Testis (tissue), 3 donors: ENCODE measurements around the gene MAGEB3. TPM values are rescaled to one million over a fixed set of nuclear protein-coding genes. Genes with fewer than 3 reads are reported as not detected.

Source experiments
- DNase-seq: peaks from one replicate; pipeline ENCODE4 v3.0.0-alpha.2; 2019
- H3K27ac ChIP-seq, 2 donors: fragments of 200-600 bp; sonication (generic); one replicate each; pipeline ENCODE4 v1.5.1; 2019
- H3K27me3 ChIP-seq: fragments of 200-600 bp; sonication (generic); one replicate; pipeline ENCODE4 v1.5.1; 2019
- H3K36me3 ChIP-seq: fragments of 200-600 bp; sonication (generic); one replicate; pipeline ENCODE4 v1.5.1; 2017; ENCODE audit warnings: low read depth; ENCODE audit errors: missing control alignments
- H3K4me1 ChIP-seq: fragments of 200-600 bp; sonication (generic); one replicate; pipeline ENCODE4 v1.5.1; 2019
- H3K4me3 ChIP-seq, 2 donors: fragments of 200-600 bp; sonication (generic); one replicate each; pipeline ENCODE4 v1.5.1; 2017 to 2019
- H3K9me3 ChIP-seq: fragments of 200-600 bp; sonication (generic); one replicate; pipeline ENCODE4 v1.5.1; 2017
- POLR2A ChIP-seq: fragments of 450-650 bp; IDR thresholded peaks from one replicate; pipeline ENCODE4 v1.6.1; 2017; ENCODE audit warnings: antibody characterized with exemption, mild to moderate bottlenecking, moderate library complexity
- WGBS, 2 donors: methylation state at CpG; one replicate each; pipeline ENCODE4 v1.1.5; 2018; 5-methylcytosine and 5-hydroxymethylcytosine counted together
- intact Hi-C: fragments of 100-400 bp; cut with DNase I; formaldehyde crosslinking; loops from one replicate; pipeline ENCODE4 v1.15.1; 2023; ENCODE audit warnings: low total_unique reads
- polyA plus RNA-seq: library from polyadenylated mRNA; stranded (reverse); fragments of 350-450 nt; fragmentation: Illumina TruSeq; extraction: RNeasy Lipid Tissue Mini Kit (QIAGEN cat#74804); gene quantifications from one replicate; pipeline ENCODE4 v1.2.3, GENCODE V29; 2014; ENCODE audit warnings: low read depth, low replicate concordance; ENCODE audit not compliant: insufficient read depth
- total RNA-seq, 2 donors: library from RNA; depleted of rRNA; stranded (reverse); fragments of >200 nt; gene quantifications; one replicate each; pipeline ENCODE4 v1.2.3, GENCODE V29; 2016
- TF ChIP-seq, protein P1 (sequence below), 3 experiments: fragments of 450-650 bp in 2 of 3; fragments of 200-600 bp in 1 of 3; sonication (generic) in 1 of 3; IDR thresholded peaks; one replicate each; pipeline ENCODE4 v1.5.1; 2016 to 2019; ENCODE audit warnings: antibody characterized with exemption in 3 of 3, mild to moderate bottlenecking in 2 of 3, moderate library complexity in 1 of 3

MAGEB3 gene
- total and polyA plus RNA-seq, 3 donors from 2014 or later, result 8.8 to 10.8 (median 10.4) TPM

DNA sequence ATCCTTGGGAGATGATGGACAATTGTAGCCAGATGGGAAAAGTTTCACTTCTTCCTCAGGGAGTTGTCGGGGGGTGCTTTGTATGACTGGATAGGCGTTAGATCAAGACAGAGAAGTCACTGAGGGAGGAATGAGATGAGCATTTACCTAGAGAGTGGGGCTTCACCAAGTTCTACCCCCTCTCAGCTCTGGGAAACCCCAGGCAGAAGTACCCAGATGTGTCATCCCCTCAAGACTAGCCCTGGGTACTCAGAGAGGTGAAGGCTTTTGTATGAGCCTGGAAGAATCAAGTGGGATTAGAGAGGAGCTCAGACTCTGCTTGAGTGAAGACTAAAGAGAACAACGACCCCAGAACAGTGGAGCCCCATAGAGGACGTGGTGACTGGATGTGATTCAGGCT is 18.4 kb downstream of the MAGEB3 start:
- peaks cover 7% of the 10 kb centered on the region for H3K4me1 ChIP-seq
- H3K36me3 ChIP-seq, result no peaks in the 10 kb centered on the region
- no peaks in the 10 kb centered on the region for H3K9me3 ChIP-seq
- WGBS, 2 donors, result 71 to 86% methylated on average over 4 of the region's 4 CpGs
- intact Hi-C loops, result no loop called here
- no peak overlapping the region for H3K27ac ChIP-seq
- no peak for DNase-seq
- H3K4me3 ChIP-seq, result no peak overlapping the region
- H3K27me3 ChIP-seq, result no peaks in the 10 kb centered on the region
- TF ChIP-seq, protein P1, sequence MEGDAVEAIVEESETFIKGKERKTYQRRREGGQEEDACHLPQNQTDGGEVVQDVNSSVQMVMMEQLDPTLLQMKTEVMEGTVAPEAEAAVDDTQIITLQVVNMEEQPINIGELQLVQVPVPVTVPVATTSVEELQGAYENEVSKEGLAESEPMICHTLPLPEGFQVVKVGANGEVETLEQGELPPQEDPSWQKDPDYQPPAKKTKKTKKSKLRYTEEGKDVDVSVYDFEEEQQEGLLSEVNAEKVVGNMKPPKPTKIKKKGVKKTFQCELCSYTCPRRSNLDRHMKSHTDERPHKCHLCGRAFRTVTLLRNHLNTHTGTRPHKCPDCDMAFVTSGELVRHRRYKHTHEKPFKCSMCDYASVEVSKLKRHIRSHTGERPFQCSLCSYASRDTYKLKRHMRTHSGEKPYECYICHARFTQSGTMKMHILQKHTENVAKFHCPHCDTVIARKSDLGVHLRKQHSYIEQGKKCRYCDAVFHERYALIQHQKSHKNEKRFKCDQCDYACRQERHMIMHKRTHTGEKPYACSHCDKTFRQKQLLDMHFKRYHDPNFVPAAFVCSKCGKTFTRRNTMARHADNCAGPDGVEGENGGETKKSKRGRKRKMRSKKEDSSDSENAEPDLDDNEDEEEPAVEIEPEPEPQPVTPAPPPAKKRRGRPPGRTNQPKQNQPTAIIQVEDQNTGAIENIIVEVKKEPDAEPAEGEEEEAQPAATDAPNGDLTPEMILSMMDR (IDR thresholded peaks at IDR 0.05), result no peak
- no peak for TF ChIP-seq POLR2A

GRCh38 chrX:30253257-30253656 is 22.8 kb downstream of the MAGEB3 start:
- H3K9me3 ChIP-seq, result no peaks in the 10 kb centered on the region
- WGBS, 2 donors, result 38 to 40% methylated on average over 1 of the region's 1 CpG
- no peaks in the 10 kb centered on the region for H3K36me3 ChIP-seq
- no peak overlapping the region for H3K4me3 ChIP-seq
- TF ChIP-seq POLR2A, result no peak
- TF ChIP-seq, protein P1 (IDR thresholded peaks at IDR 0.05), result no peak
- DNase-seq, result no peak
- peak overlapping the region; percentile 41 to 55 for H3K27ac ChIP-seq
- H3K27me3 ChIP-seq, result no peaks in the 10 kb centered on the region
- H3K4me1 ChIP-seq, result peaks cover 7% of the 10 kb centered on the region
- intact Hi-C loops, result no loop called here

GRCh38 chrX:30259927-30260326 is 29.5 kb downstream of the MAGEB3 start:
- Histone ChIP-seq H3K4me1 (no peaks in the 10 kb centered on the region), H3K4me3 (no peak overlapping the region), H3K9me3 (no peaks in the 10 kb centered on the region), H3K27ac (no peak overlapping the region), H3K27me3 (no peaks in the 10 kb centered on the region), H3K36me3 (no peaks in the 10 kb centered on the region)
- no peak for DNase-seq
- TF ChIP-seq, protein P1 (IDR thresholded peaks at IDR 0.05), result no peak
- intact Hi-C loops, result no loop called here
- WGBS, 2 donors, result 100% methylated on average over 2 of the region's 2 CpGs

DNA sequence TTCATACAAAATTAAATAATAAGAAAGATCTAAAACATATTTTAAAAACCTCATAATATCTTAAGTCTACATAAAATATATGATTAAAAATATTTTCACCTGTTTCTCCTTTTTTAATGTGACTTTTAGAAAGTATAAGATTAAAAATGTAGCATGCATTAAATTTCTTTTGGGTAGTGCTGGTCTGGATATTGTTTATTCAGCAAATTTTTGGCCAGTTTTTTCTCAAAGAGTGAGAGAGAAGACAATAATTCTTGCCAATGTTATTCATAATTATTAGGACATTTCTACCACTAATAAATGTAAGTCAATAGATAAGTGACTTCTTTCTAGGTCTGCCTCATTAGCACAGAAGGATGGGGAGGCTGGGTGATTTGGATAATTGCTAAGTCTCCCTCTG is 30.6 kb downstream of the MAGEB3 start:
- H3K27me3 ChIP-seq, result no peaks in the 10 kb centered on the region
- H3K27ac ChIP-seq, result no peak overlapping the region
- H3K4me3 ChIP-seq, result no peak overlapping the region
- intact Hi-C loops, result no loop called here
- TF ChIP-seq, protein P1 (IDR thresholded peaks at IDR 0.05), result no peak
- no peak for TF ChIP-seq POLR2A
- H3K36me3 ChIP-seq, result no peaks in the 10 kb centered on the region
- H3K9me3 ChIP-seq, result no peaks in the 10 kb centered on the region
- DNase-seq, result no peak
- no peaks in the 10 kb centered on the region for H3K4me1 ChIP-seq

DNA sequence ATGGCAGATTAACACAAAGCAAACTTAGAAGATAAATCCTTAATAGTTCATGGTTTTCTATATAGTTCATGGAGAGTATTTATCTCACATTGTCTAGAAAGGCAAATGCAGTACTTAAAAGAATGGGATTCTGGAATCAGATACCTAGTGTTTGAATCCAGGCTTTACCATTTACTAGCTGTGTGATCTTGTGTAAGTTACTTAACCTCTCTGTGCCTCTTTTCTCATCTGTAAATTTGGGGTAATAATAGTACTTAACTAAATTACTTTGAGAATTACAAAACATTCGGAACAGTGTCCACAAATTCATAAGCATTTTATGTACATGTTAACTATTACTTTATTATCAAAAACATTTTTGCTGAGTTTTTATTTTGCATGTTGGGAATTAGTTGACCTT is 32.3 kb downstream of the MAGEB3 start:
- no peaks in the 10 kb centered on the region for H3K9me3 ChIP-seq
- no peaks in the 10 kb centered on the region for H3K4me1 ChIP-seq
- DNase-seq, result no peak
- no peak overlapping the region for H3K4me3 ChIP-seq
- intact Hi-C loops, result no loop called here
- no peaks in the 10 kb centered on the region for H3K36me3 ChIP-seq
- TF ChIP-seq, protein P1 (IDR thresholded peaks at IDR 0.05), result no peak
- no peak for TF ChIP-seq POLR2A
- 91 to 100% methylated on average over 1 of the region's 1 CpG for WGBS, 2 donors
- H3K27ac ChIP-seq, result no peak overlapping the region
- H3K27me3 ChIP-seq, result no peaks in the 10 kb centered on the region
